ENCODE data around the gene SLU7. TPM values are rescaled to one million over a fixed set of nuclear protein-coding genes. Genes with fewer than 3 reads are reported as not detected.

Gene SLU7
- total RNA-seq, 4 donors from 2014 or later = 48.1 to 118 (median 83.8) TPM

- no peaks in the 10 kb centered on the region for H3K36me3 ChIP-seq
- H3K9me3 ChIP-seq = no peaks in the 10 kb centered on the region
- TF ChIP-seq POLR2A (IDR thresholded peaks at IDR 0.05) (no peak), EP300 (IDR thresholded peaks at IDR 0.05) (no peak), POLR2AphosphoS5 (IDR thresholded peaks at IDR 0.05) (no peak), CTCF (IDR thresholded peaks at IDR 0.05) (no peak)
- no peak overlapping the region for H3K4me3 ChIP-seq
- DNase-seq (ENCODE audit: low spot score in 2 of 2) = no peak
- H3K27me3 ChIP-seq = no peaks in the 10 kb centered on the region
- H3K27ac ChIP-seq = no peak overlapping the region
- H3K4me1 ChIP-seq = peaks cover 11% of the 10 kb centered on the region
- WGBS = 73% methylated on average over 4 of the region's 4 CpGs
These were observed 36.7 kb upstream of the SLU7 start for GRCh38 chr5:160455600-160455999.

- no peaks in the 10 kb centered on the region for H3K36me3 ChIP-seq
- no peak for DNase-seq (ENCODE audit: low spot score in 2 of 2)
- H3K4me1 ChIP-seq = peaks cover 11% of the 10 kb centered on the region
- no peaks in the 10 kb centered on the region for H3K27me3 ChIP-seq
- TF ChIP-seq POLR2A (IDR thresholded peaks at IDR 0.05) (no peak), EP300 (IDR thresholded peaks at IDR 0.05) (no peak), CTCF (IDR thresholded peaks at IDR 0.05) (no peak), POLR2AphosphoS5 (IDR thresholded peaks at IDR 0.05) (no peak)
- H3K9me3 ChIP-seq = no peaks in the 10 kb centered on the region
- H3K27ac ChIP-seq = no peak overlapping the region
- 46% methylated on average over 1 of the region's 1 CpG for WGBS
- H3K4me3 ChIP-seq = no peak overlapping the region
These were observed 34.9 kb upstream of the SLU7 start for GRCh38 chr5:160453751-160454150.

- TF ChIP-seq EP300 (IDR thresholded peaks at IDR 0.05) = no peak
- TF ChIP-seq CTCF (IDR thresholded peaks at IDR 0.05) = no peak
- TF ChIP-seq POLR2A (IDR thresholded peaks at IDR 0.05) = no peak
- no peak for TF ChIP-seq POLR2AphosphoS5 (IDR thresholded peaks at IDR 0.05)
- H3K4me3 ChIP-seq = no peak overlapping the region
- no peak for DNase-seq (ENCODE audit: low spot score in 2 of 2)
- no peaks in the 10 kb centered on the region for H3K36me3 ChIP-seq
- no peak overlapping the region for H3K27ac ChIP-seq
- no peaks in the 10 kb centered on the region for H3K9me3 ChIP-seq
- H3K27me3 ChIP-seq = no peaks in the 10 kb centered on the region
- peaks cover 11% of the 10 kb centered on the region for H3K4me1 ChIP-seq
- WGBS = 48% methylated on average over 6 of the region's 6 CpGs
These were observed 33.9 kb upstream of the SLU7 start for GRCh38 chr5:160452795-160453194.

GRCh38 chr5:160452036-160452435 is 33.2 kb upstream of the SLU7 start:
- H3K4me1 ChIP-seq = peaks cover 11% of the 10 kb centered on the region
- H3K9me3 ChIP-seq = no peaks in the 10 kb centered on the region
- TF ChIP-seq POLR2A (IDR thresholded peaks at IDR 0.05) (no peak), EP300 (IDR thresholded peaks at IDR 0.05) (no peak), CTCF (IDR thresholded peaks at IDR 0.05) (no peak), POLR2AphosphoS5 (IDR thresholded peaks at IDR 0.05) (no peak)
- H3K27ac ChIP-seq = no peak overlapping the region
- H3K36me3 ChIP-seq = no peaks in the 10 kb centered on the region
- DNase-seq (ENCODE audit: low spot score in 2 of 2) = no peak
- H3K27me3 ChIP-seq = no peaks in the 10 kb centered on the region
- no peak overlapping the region for H3K4me3 ChIP-seq

GRCh38 chr5:160451281-160451680 is 32.4 kb upstream of the SLU7 start:
- WGBS = 95% methylated on average over 2 of the region's 2 CpGs
- H3K27me3 ChIP-seq = no peaks in the 10 kb centered on the region

More at GRCh38 chr5:160451281-160451680, 32.4 kb upstream of the SLU7 start:
- DNase-seq (ENCODE audit: low spot score in 2 of 2) = no peak
- TF ChIP-seq POLR2A (IDR thresholded peaks at IDR 0.05) (no peak), EP300 (IDR thresholded peaks at IDR 0.05) (no peak), CTCF (IDR thresholded peaks at IDR 0.05) (no peak), POLR2AphosphoS5 (IDR thresholded peaks at IDR 0.05) (no peak)
- no peak overlapping the region for H3K4me3 ChIP-seq
- H3K9me3 ChIP-seq = no peaks in the 10 kb centered on the region
- H3K4me1 ChIP-seq = peaks cover 7% of the 10 kb centered on the region
- H3K36me3 ChIP-seq = no peaks in the 10 kb centered on the region
- no peak overlapping the region for H3K27ac ChIP-seq

Measured in suprapubic skin (tissue), 4 donors.